ENCODE data around the gene PLG.

- TF ChIP-seq CTCF (conservative IDR thresholded peaks at IDR 0.05; ENCODE audit: low read length) (no peak), EZH2phosphoT487 (IDR thresholded peaks at IDR 0.05; ENCODE audit: borderline replicate concordance, low read depth, low read length) (no peak)
Measured at GRCh38 chr6:160668589-160668988, 33.5 kb upstream of the PLG start.
